ENCODE results near the gene ATP9A.

Gene ATP9A

GRCh38 chr20:51643390-51643789 is 124.8 kb downstream of the ATP9A start:
- H3K27ac ChIP-seq, result no peak overlapping the region
- TF ChIP-seq, protein P1, sequence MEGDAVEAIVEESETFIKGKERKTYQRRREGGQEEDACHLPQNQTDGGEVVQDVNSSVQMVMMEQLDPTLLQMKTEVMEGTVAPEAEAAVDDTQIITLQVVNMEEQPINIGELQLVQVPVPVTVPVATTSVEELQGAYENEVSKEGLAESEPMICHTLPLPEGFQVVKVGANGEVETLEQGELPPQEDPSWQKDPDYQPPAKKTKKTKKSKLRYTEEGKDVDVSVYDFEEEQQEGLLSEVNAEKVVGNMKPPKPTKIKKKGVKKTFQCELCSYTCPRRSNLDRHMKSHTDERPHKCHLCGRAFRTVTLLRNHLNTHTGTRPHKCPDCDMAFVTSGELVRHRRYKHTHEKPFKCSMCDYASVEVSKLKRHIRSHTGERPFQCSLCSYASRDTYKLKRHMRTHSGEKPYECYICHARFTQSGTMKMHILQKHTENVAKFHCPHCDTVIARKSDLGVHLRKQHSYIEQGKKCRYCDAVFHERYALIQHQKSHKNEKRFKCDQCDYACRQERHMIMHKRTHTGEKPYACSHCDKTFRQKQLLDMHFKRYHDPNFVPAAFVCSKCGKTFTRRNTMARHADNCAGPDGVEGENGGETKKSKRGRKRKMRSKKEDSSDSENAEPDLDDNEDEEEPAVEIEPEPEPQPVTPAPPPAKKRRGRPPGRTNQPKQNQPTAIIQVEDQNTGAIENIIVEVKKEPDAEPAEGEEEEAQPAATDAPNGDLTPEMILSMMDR (IDR thresholded peaks at IDR 0.05; ENCODE audit: low read depth, low read length, missing control alignments), result no peak
- H3K27me3 ChIP-seq (replicated peaks), result no peaks in the 10 kb centered on the region
- H3K36me3 ChIP-seq (replicated peaks), result no peaks in the 10 kb centered on the region
- no peak for DNase-seq
- H3K4me3 ChIP-seq (ENCODE audit: low read depth, low read length), result no peak overlapping the region
- in situ Hi-C loops (cut with HindIII; ENCODE audit: low pct_ligation_motif_present, low sequenced_read_pairs), result no loop called here

DNA sequence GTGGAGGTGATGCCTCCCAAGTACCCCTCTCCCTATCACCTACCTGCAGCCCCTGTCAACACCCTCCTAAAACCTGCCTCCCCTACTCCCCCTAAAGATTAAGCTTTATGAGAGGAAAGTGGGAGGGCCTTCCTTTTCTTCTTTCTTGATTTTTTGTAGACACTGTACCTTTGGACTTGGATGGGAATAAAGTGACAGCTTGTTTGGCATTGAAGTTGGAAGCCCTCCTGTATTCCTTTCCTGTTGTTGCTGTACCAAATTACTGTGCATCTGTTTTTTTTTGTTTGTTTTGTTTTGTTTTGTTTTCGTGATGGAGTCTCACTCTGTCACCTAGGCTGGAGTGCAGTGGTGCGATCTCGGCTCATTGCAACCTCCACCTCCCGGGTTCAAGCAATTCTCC is 126.3 kb downstream of the ATP9A start:
- TF ChIP-seq, protein P1 (IDR thresholded peaks at IDR 0.05; ENCODE audit: low read depth, low read length, missing control alignments), result no peak
- DNase-seq, result no peak
- Histone ChIP-seq H3K27ac (no peak overlapping the region), H3K4me3 (ENCODE audit: low read depth, low read length) (no peak overlapping the region), H3K27me3 (replicated peaks) (no peaks in the 10 kb centered on the region), H3K36me3 (replicated peaks) (no peaks in the 10 kb centered on the region)
- in situ Hi-C loops (cut with HindIII; ENCODE audit: low pct_ligation_motif_present, low sequenced_read_pairs), result no loop called here

DNA sequence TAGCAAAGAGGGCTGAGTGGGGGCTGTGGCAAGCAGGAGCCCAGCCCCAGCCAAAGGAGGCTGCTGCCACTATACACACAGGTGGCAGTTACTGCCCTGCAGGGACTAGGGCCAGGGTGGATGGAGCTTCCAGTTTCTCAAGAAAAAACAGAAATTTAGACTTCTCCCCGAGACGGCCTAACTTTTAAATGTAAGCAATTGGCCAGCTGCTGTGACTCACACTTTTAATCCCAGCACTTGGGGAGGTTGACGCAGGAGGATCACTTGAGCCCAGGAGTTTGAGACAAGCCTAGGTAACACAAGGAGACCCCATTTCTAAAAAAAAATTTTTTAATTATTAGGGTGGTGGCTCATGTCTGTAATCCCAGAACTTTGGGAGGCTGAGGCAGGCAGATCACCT is 127.4 kb downstream of the ATP9A start:
- DNase-seq, result no peak
- TF ChIP-seq, protein P1 (IDR thresholded peaks at IDR 0.05; ENCODE audit: low read depth, low read length, missing control alignments), result no peak
- H3K4me3 ChIP-seq (ENCODE audit: low read depth, low read length), result no peak overlapping the region
- no peak overlapping the region for H3K27ac ChIP-seq
- in situ Hi-C loops (cut with HindIII; ENCODE audit: low pct_ligation_motif_present, low sequenced_read_pairs), result no loop called here
- no peaks in the 10 kb centered on the region for H3K27me3 ChIP-seq (replicated peaks)
- H3K36me3 ChIP-seq (replicated peaks), result no peaks in the 10 kb centered on the region

DNA sequence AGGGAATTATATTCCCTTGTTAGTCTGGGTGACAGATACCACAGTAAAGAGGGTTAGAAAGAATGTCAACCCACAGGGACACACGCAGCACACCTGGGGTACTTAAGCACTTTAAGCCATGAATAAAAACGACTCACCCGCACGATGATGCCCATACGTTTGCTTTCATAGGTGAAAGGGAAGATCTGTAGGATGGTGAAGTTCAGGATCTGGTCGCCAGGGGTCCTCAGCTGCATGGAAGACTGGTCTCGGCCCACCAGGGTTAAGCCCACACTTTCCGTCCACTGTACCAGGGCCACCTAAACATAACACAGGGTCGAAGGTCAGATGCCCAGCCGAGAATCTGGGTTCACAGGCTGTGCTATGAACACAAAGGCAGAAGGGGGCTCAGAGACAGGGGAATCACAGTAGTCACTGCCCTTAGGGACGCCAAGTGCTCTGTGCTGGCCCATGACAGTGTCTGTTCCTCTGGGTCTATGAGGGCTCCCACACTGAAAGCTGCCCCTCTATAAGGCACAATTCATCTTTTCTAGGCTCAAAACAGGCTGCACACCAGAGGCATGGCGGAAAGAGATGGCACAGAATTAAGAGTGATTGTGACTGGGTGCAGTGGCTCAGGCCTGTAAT is 128.9 kb downstream of the ATP9A start:
- Histone ChIP-seq H3K27me3 (replicated peaks) (no peaks in the 10 kb centered on the region), H3K4me3 (ENCODE audit: low read depth, low read length) (no peak overlapping the region), H3K36me3 (replicated peaks) (no peaks in the 10 kb centered on the region), H3K27ac (no peak overlapping the region)
- TF ChIP-seq, protein P1 (IDR thresholded peaks at IDR 0.05; ENCODE audit: low read depth, low read length, missing control alignments), result peak; percentile 95
- peak; percentile 76 for DNase-seq
- in situ Hi-C loops (cut with HindIII; ENCODE audit: low pct_ligation_motif_present, low sequenced_read_pairs), result no loop called here

DNA sequence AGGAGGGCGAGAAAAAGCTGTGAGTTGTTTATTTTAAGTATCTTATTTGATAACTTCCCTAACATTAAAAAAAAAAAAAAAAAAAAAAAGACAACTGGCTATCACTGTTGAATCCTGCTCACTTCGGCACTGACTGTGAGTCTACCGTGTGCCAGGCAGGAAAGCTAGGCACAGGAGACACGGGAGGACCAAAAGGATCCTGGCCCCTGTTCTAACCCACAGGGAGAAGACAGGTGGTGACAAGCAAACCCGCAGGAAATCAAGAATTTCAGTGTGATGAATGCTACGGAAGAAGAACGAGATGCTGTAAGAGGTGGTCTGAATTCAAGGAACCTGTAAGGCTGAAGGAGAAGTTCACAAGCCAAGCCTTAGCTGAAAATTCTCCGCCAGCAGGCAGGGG is 130.9 kb downstream of the ATP9A start:
- no peak overlapping the region for H3K4me3 ChIP-seq (ENCODE audit: low read depth, low read length)
- in situ Hi-C loops (cut with HindIII; ENCODE audit: low pct_ligation_motif_present, low sequenced_read_pairs), result no loop called here
- H3K27ac ChIP-seq, result no peak overlapping the region
- TF ChIP-seq, protein P1 (IDR thresholded peaks at IDR 0.05; ENCODE audit: low read depth, low read length, missing control alignments), result no peak
- no peaks in the 10 kb centered on the region for H3K27me3 ChIP-seq (replicated peaks)
- no peaks in the 10 kb centered on the region for H3K36me3 ChIP-seq (replicated peaks)
- DNase-seq, result no peak

DNA sequence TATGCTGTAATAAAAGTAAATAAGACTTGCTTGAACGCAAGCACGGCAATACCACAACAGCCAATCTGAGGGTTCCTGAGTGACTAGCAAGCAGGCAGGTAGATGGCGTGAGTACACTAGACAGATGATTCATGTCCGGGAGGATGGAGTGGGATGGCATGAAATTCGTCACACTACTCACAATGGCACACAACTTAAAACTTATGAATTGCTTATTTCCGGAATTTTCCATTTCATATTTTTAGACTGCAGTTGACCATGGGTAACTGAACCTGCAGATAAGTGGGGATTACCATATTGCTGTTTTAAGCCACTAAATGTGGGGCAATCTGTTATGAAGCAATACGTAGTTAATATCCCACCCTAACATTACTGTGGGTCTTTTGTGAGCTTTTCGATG is 132.1 kb downstream of the ATP9A start:
- no peaks in the 10 kb centered on the region for H3K27me3 ChIP-seq (replicated peaks)
- no peaks in the 10 kb centered on the region for H3K36me3 ChIP-seq (replicated peaks)
- DNase-seq, result peak; percentile 73
- no peak overlapping the region for H3K4me3 ChIP-seq (ENCODE audit: low read depth, low read length)
- TF ChIP-seq, protein P1 (IDR thresholded peaks at IDR 0.05; ENCODE audit: low read depth, low read length, missing control alignments), result no peak
- H3K27ac ChIP-seq, result peak overlapping the region; percentile 78
- in situ Hi-C loops (cut with HindIII; ENCODE audit: low pct_ligation_motif_present, low sequenced_read_pairs), result no loop called here
